A673 (cell line): ENCODE results near the gene DLG2.

Experiments
- EZH2 ChIP-seq: fragments of 200-600 bp; sonication (generic); IDR thresholded peaks from 2 replicates; pipeline ENCODE4 v1.6.1; 2017; ENCODE audit warnings: borderline replicate concordance, low read depth, mild to moderate bottlenecking, mixed read lengths, antibody characterized with exemption, low read length; ENCODE audit not compliant: poor library complexity, severe bottlenecking
- TF ChIP-seq, protein P1 (sequence below): fragments of 300-800, 200-600 bp; sonication (generic); conservative IDR thresholded peaks from 2 replicates; pipeline ENCODE4 v1.5.1; 2017; ENCODE audit warnings: low read depth, mild to moderate bottlenecking, antibody characterized with exemption, low read length, moderate library complexity, mixed read lengths

DNA sequence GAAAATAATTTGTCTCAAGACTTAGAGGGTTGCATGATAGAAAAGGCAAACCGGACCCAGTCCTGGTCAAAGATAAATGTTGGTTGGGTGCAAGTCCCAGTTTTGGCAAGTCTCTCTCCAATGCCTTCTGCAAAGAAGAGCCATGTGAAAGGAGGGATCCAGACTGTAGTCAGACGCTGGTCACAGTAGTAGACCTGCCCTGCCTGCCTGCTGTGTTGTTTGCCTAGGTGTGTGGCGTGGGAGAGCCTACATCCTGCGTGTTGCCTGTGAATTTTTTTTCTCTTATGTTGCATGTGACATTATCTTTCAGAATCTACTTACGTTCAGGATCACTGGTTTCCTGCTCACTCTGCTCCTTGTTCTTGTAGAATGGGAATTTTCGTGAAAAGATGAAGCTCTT is 2143.3 kb downstream of the DLG2 start:
- TF ChIP-seq, protein P1, sequence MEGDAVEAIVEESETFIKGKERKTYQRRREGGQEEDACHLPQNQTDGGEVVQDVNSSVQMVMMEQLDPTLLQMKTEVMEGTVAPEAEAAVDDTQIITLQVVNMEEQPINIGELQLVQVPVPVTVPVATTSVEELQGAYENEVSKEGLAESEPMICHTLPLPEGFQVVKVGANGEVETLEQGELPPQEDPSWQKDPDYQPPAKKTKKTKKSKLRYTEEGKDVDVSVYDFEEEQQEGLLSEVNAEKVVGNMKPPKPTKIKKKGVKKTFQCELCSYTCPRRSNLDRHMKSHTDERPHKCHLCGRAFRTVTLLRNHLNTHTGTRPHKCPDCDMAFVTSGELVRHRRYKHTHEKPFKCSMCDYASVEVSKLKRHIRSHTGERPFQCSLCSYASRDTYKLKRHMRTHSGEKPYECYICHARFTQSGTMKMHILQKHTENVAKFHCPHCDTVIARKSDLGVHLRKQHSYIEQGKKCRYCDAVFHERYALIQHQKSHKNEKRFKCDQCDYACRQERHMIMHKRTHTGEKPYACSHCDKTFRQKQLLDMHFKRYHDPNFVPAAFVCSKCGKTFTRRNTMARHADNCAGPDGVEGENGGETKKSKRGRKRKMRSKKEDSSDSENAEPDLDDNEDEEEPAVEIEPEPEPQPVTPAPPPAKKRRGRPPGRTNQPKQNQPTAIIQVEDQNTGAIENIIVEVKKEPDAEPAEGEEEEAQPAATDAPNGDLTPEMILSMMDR = no peak
- no peak for TF ChIP-seq EZH2
